T-helper 2 cell (primary cell): ENCODE measurements around the gene ICAM1.
A peak's percentile ranks its signal among the peaks of the same experiment; 100 is the strongest.

Experiments used
- DNase-seq, 5 experiments: peaks; one replicate each; pipeline versions ENCODE4 v3.0.0 to v3.0.0-alpha.2; 2012 to 2022

The ICAM1 gene

DNA sequence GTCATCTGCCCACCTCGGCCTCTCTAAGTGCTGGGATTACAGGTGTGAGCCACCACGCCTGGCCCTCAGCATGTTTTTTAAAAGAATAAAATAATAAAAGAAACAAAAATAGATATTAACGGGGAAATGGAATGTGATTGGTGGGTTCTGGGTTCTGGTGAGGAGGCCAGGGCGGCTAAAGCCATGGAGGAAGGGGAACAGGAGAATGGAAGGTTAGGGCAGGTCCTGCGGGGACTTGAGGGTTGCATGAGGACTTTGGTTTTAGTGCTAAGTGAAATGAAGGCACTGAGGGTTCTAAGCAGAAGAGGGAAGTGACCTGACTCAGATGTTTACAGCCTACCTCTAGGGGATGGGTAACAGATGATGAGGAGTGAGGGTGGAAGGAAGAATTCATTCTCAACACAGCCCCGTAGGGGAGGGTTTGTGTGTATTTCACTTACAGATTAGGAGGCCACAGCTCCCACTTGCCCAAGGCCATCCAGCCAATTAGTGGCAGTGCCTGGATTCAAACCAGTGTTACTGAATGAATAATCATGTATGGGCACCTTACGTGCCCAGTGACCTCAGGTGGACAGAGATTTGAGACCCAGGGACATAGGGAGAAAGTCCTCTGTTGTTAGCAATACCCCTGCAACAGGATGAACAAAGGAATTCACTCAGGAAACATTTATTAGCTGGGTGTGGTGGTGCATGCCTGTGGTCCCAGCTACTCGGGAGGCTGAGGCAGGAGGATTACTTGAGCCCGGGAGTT lies 25.6 kb upstream of the ICAM1 start:
- no peak for DNase-seq

DNA sequence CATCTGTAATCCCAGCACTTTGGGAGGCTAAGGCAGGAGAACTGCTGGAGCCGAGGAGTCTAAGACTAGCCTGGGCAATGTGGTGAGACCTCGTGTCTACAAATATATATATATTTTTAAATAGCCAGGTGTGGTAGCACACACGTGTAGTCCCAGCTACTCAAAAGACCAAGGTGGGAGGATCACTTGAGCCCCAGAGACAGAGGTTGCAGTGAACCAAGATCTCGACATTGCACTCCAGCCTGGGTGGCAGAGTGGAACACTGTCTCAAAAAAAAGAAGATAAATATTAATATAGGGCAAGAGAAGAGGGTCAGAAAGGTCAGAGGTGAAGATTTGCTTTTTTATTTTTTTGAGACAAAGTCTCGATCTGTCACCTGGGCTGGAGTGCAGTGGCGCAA lies 24.4 kb upstream of the ICAM1 start:
- no peak for DNase-seq

DNA sequence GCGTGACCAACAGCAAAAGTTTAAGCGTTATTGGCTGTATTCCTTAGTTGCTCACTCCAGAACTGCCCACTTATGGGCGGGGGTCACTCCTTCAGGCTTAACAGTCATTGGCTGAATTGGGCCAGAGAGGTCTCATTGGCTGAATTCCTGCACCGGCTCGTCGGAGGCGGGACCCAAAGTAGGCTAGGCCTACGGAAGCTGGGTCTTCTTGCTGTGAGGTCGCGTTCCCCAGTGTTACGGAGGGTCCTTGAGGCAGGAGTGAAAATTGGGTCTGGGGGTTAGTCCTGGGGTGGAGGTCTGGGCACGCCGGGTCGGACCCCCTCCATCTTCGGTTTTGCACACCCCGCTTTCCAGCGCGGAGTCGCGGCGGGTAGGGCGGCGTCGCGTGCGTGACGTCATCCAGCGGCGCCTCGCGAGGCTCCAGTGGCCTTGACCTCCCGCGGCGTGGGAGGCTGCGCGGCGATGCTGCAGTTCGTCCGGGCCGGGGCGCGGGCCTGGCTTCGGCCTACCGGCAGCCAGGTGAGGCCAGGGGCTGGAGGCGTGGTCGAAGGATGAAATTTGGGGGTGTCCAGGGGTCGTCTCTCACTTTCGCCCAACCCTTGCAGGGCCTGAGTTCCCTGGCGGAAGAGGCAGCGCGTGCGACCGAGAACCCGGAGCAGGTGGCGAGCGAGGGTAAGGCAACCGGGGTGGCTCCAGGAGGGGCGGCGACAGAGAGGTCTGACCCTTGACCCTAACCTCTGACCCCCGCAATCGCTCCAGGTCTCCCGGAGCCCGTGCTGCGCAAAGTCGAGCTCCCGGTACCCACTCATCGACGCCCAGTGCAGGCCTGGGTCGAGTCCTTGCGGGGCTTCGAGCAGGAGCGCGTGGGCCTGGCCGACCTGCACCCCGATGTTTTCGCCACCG lies 18.9 kb upstream of the ICAM1 start, which contains the start of gene MRPL4:
MRPL4 (plus strand) TSS at position 423 of the 903 bp plus-strand sequence; CDS start at position 463, 40 bp downstream.
- DNase-seq, result peak; percentile 83 to 99 (median 95)

DNA sequence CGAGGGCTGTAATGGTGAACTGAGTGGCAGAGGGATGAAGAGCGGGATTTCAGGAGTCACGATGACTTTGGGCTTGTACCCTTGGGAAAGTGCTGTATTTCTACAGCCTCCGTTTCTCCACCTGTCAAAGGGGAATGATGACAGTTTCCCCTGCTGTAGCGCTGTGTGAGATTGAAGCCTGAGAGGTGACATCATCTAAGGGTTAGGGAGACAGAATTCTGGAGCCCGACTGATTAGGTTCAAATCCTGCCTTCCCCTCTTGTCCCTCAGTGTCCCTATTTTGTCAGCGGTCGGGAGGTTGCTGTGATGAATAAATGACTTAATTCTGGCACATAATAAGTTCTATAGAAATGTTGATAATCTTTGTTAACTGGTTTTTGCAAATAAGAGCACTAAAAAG lies 18.2 kb upstream of the ICAM1 start:
- DNase-seq, result no peak

DNA sequence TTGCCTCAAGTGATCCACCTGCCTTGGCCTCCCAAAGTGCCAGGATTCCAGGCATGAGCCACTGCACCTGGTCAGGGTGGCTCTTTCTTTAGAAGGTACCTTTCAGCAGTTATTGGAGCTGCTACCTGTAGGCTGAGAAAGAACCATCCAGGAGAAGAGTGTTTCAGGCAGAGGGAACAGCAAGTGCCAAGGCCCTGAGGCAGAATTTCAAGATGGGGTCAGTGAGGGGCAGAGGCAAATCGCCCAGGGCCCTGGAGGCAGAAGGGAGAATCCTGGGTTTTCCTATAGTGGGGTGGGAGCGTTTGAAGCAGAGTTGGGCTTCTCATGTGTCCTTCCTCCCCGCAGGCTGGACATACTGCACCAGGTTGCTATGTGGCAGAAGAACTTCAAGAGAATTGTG lies 16.7 kb upstream of the ICAM1 start:
- DNase-seq, result no peak

DNA sequence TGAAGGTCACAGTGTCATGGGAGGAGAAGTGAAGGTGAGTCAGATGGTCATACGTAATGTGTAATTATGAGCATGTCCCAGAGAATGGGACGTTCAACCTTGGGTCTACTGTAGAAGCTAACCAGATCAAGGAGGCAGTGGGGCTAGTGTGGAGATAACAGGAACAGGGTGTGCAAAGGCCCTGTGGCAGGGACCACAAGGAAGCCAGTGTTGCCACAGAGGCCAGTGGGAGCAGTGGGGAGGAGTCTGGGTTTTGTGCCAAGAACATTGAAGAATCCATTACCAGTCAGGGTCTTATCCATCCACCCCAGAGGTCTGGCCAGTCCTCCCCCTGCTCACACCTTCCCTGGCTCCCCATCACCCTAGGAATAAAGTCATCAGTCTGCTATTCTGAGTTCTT lies 15.6 kb upstream of the ICAM1 start:
- no peak for DNase-seq

DNA sequence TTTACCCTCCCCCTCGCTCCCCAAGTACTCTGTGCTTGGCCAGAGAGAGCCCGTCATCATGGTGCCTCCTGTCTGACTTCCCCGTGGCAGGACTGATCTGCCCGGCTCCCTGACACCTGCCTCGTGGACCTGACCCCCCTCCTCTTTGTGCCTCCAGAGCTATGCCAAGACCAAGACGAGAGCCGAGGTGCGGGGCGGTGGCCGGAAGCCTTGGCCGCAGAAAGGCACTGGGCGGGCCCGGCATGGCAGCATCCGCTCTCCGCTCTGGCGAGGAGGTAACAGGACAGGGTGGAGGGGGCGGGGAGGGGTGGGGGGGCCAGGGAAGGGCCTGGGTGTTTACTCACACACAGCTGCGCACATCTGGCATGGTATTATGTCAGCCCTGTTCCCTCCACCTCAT lies 14.4 kb upstream of the ICAM1 start:
- no peak for DNase-seq

DNA sequence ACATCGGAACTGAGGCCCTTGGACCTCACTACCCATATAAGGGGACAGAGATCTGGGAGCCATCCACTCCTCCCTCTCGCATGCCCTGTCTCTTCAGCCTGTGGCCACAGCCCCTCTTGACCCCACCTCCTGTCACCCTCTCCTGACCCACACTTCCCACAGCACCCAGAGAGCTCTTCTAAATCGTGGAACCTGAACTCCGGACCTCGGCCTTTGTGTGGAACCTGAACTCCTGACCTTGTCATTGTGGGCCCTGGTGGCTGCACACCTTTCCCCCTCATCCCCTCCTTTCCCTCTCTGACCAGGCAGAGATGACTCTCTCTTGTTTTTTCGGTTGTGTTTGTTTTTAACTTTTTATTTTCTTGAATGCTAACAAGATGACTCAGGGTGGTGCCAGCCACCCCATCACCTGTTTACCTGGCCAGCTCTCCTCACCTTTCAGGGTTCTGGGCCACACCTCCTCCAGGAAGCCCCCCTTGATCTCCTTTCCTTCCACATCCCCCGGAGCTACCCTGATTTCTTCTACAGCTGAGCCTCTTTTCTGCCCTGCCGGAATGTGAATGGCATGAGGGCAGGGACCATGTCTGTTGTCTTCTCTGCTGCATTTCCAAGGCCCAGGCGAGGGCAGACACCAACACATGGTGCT lies 13.8 kb upstream of the ICAM1 start:
- no peak for DNase-seq

DNA sequence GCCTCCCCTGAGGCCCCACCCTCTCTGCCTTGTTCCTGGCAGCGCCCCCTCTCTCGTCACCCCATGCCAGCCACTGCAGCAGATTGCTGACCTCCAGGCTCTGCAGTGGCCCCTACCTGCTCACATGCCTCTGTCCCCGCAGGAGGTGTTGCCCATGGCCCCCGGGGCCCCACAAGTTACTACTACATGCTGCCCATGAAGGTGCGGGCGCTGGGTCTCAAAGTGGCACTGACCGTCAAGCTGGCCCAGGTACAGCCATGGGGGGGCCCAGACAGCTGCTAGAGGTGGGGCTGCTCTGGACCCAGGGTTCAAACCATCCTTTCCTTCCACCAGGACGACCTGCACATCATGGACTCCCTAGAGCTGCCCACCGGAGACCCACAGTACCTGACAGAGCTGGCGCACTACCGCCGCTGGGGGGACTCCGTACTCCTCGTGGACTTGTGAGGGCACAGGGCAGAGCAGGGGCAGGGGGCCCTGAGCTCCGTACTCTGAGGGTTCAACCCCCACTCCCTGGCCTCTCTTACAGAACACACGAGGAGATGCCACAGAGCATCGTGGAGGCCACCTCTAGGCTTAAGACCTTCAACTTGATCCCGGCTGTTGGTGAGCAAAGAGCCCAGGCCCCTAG lies 12.7 kb upstream of the ICAM1 start:
- no peak for DNase-seq

DNA sequence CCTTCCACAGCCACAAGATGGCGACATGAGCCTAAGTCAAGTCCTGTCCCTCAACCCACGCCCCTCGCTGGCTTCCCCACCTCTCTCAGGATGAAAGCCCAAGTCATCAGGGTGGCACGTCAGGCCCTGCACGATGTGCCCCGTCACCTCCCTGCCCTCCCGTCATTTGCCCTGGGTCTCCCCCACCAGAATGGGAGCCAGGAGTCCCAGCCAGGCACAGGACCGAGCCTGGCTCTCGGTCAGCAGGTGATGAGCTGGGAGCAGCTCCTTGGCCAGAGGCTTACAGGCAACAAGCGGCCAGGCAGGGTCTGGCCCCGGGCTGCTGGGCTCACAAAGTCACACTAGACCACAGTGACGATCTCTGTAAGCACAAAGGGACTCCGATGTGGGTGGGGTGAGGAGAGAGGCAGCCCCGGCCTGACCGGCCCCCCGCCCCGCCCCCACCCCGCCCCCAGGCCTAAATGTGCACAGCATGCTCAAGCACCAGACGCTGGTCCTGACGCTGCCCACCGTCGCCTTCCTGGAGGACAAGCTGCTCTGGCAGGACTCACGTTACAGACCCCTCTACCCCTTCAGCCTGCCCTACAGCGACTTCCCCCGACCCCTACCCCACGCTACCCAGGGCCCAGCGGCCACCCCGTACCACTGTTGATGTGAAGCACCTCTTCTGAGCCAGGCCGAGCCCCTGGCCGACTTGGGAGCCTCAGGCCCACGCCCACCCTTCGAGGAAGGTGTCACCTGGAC lies 11.6 kb upstream of the ICAM1 start:
- DNase-seq, result peak; percentile 60 to 94 (median 84)

DNA sequence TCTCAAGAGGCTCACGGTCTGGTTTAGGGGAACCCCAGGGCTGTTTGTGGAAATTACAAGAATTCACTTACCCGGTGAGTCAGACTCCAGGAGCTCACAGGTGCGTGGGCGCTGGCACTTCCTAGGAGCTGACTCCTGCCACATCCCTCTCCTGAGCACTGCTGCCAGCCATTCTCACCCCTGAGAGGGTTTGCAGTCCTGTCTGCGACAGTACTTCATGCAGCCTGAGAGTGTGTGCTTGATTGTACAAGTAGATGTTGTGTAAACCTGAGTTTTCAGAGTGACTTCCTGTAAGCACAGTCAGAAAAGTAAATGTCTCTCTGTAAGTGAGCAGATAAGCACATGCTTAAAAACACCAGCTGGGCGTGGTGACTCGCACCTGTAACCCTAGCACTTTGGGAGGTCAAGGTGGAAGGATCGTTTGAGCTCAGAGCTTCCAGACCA lies 10.8 kb upstream of the ICAM1 start:
- peak in 2 of 5 experiments; percentile 55 to 82 for DNase-seq

DNA sequence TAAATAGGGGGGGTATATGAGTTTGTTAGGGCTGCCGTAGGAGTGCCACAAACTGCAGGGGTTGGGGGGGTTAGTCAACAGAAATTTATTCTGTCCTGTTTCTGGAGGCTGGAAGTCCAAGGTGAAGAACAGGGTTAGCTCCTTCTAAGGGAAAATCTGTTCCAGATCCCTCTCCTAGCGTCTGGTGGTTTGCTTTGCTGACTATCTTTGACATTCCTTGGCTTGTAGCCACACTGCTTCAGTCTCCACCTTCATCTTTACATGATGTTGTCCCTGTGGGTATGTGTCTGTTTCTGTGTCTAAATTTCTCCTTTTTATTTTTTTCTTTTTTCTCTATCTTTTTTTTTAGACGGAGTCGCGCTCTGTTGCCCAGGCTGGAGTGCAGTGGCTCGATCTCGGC lies 8.1 kb upstream of the ICAM1 start:
- no peak for DNase-seq

DNA sequence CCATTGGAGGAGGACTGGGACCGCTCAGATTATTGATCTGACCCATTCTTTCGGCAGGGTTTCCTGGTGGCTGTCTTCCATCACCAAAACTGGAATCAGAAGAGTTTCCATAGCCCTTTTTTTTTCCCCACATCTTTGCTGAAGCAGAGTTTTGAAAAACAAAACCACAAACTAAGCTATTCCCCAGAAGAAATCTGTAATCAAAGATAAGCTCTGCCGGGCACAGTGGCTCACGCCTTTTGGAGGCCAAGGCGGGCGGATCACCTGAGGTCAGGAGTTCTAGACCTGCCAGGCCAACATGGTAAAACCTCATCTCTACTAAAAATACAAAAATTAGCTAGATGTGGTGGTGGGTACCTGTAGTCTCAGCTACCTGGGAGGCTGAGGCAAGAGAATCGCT lies 4.2 kb upstream of the ICAM1 start:
- no peak for DNase-seq

DNA sequence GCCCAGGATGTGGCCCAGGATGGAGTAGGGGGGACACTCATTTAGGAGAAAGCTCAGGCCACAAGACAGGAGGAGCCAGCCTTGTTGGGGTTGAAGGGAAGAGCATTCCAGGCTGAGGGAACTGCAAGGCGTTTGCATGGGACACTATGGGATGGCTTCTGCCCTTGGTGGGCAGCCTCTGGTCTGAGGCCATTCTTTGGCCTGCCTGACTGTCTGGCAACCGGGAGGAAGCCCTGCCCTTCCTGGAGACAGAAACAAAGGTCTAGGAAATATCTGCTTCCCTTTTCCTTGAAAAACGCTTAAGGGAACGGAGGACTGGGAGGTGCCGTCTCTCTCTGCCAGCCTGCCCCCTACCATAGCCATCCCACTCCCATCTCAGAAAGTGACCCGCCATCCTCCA lies 2.8 kb upstream of the ICAM1 start:
- no peak for DNase-seq

DNA sequence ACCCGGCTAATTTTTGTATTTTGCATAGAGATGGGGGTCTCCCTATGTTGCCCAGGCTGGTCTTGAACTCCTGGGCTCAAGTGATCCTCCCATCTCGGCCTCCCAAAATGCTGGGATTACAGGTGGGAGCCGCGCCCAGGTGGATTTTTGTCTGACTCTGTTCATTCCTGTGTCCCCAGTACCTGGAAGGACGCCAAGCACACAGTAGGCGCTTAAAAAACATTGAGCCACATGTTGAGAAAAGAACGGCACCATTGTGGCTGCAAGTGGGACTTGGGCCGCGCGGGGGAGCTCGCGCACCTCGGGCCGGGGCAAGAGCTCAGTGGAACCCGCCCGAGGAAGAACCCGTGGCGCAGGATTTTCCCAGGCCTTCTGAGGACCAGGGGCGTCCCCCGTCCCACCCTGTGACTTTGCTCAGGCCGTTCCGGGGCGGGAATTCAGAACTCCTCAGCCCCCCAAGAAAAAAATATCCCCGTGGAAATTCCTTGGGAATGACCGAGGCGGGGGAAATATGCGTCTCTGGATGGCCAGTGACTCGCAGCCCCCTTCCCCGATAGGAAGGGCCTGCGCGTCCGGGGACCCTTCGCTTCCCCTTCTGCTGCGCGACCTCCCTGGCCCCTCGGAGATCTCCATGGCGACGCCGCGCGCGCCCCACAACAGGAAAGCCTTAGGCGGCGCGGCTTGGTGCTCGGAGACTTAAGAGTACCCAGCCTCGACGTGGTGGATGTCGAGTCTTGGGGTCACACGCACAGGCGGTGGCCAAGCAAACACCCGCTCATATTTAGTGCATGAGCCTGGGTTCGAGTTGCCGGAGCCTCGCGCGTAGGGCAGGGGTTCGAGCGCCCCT lies 1.4 kb upstream of the ICAM1 start:
- peak; percentile 73 to 90 (median 77) for DNase-seq

DNA sequence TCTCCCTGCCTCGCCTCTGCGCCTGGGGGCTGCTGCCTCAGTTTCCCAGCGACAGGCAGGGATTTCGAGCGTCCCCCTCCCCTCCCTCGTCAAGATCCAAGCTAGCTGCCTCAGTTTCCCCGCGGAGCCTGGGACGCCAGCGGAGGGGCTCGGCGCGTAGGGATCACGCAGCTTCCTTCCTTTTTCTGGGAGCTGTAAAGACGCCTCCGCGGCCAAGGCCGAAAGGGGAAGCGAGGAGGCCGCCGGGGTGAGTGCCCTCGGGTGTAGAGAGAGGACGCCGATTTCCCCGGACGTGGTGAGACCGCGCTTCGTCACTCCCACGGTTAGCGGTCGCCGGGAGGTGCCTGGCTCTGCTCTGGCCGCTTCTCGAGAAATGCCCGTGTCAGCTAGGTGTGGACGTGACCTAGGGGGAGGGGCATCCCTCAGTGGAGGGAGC lies 722 bp upstream of the ICAM1 start:
- peak in 4 of 5 experiments; percentile 47 to 93 (median 66) for DNase-seq

DNA sequence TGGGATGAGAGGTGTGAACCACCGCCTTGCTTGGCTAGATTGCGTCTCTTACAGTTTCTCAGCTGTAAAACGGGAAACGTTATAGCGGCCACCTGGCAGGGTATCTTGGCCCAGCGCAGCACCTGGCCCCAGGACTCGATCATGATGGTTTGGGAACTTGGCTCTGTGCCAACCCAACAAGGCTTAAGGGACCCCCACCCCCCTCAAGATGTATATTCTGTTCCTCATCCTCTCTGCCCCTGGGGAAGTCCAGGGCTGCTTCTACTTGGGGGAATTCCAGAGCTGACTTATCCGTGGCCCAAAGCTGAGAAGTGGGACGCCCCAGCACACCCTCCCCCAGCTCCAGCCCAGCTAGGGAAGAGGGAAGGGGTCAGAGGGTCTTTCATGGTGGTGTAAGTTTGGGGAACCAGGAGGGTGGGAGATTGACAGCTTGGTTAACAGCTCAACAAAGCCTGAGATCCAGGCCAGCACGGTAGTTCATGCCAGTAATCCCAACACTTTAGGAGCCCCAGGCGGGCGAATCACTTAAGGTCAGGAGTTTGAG lies 695 bp downstream of the ICAM1 start:
- peak in 2 of 5 experiments; percentile 33 to 52 for DNase-seq

DNA sequence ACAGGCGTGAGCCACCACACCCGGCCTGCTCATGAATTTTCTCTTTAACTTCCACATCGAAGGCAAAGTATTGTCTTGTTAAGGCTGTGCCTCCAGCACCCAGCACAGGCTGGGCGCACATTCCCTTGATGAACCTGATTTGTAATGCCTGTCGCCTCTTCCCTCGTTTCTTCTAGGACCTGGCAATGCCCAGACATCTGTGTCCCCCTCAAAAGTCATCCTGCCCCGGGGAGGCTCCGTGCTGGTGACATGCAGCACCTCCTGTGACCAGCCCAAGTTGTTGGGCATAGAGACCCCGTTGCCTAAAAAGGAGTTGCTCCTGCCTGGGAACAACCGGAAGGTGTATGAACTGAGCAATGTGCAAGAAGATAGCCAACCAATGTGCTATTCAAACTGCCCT lies 3.7 kb downstream of the ICAM1 start:
- DNase-seq, result no peak

DNA sequence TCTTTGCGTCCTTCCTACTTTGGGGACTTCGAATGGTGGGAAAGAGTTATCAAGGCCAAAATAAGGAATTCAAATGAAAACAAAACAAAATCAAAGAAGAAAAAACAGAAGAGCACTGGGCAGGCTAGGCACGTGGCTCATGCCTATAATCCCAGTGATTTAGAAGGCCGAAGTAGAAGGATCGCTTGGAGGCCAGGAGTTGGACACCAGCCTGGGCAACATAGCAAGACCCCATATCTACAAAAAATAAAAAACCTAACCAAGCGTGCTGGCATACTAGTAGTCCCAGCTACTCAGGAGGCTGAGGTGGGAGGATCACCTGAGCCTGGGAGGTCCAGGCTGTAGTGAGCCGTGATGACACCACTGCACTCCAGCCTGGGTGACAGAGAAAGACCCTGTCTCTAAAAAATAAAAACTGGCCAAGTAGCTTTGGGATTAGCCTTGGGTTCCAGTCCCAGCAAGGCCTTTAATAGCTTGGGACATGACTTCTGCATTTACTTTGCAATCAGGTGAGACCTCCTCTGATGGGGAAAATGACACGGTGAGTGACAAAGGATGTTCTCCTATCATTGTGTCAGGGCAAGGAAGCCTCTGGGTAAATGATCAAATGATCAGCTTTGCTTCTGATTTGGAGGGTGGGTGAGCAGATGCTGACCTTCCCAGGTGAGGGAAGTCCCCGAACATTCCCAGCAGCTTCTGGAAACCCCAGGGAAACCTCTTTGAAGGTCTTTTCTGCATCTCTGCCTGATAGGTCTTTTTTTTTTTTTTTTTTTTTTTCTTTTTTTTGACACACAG lies 7.1 kb downstream of the ICAM1 start:
- no peak for DNase-seq

DNA sequence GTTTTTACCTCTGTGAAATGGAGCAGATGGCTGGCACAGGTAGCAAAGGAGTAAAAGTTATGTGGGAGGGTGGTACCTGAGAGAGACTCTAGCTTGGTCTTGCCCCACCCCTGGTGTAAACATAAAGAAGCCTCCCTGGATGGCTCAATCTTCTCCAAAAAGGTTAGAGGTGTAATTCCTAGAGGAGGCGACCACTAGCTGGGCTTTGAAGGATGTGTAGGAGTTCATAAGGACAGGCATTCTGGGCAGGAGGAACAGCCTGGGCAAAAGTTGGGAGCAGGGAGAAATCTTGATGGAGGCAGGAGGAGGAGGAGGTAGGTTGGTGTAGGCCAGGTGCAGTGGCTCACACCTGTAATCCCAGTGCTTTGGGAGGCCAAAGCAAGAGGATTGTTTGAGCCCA lies 8.0 kb downstream of the ICAM1 start:
- DNase-seq, result no peak
